Mucosa of stomach (tissue), 1 donor: ENCODE data around the gene ATRN.

Experiments used
- H3K27me3 ChIP-seq: one replicate; pipeline ENCODE4 v1.7.0; 2013; ENCODE audit warnings: mild to moderate bottlenecking, low read length; ENCODE audit not compliant: control insufficient read depth, insufficient read depth
- H3K36me3 ChIP-seq: one replicate; pipeline ENCODE4 v1.7.0; 2013; ENCODE audit warnings: low read length; ENCODE audit not compliant: control insufficient read depth, insufficient read depth
- H3K4me1 ChIP-seq: one replicate; pipeline ENCODE4 v1.7.0; 2013; ENCODE audit warnings: mild to moderate bottlenecking, low read length; ENCODE audit not compliant: control insufficient read depth, insufficient read depth
- H3K4me3 ChIP-seq: one replicate; pipeline ENCODE4 v1.7.0; 2013; ENCODE audit warnings: low read length
- H3K9ac ChIP-seq: one replicate; pipeline ENCODE4 v1.7.0; 2013; ENCODE audit warnings: mild to moderate bottlenecking, low read length, moderate library complexity
- H3K9me3 ChIP-seq: one replicate; pipeline ENCODE4 v1.7.0; 2013; ENCODE audit warnings: mild to moderate bottlenecking, low read length, moderate library complexity; ENCODE audit not compliant: control insufficient read depth
- donor health status: Pancreatic carcinoma.

ATRN gene

GRCh38 chr20:3560162-3560561 lies 89.3 kb downstream of the ATRN start:
- H3K9ac ChIP-seq = no peak overlapping the region
- H3K9me3 ChIP-seq = no peaks in the 10 kb centered on the region
- no peaks in the 10 kb centered on the region for H3K36me3 ChIP-seq
- H3K4me1 ChIP-seq = no peaks in the 10 kb centered on the region
- no peak overlapping the region for H3K4me3 ChIP-seq
- H3K27me3 ChIP-seq = no peaks in the 10 kb centered on the region

GRCh38 chr20:3560578-3560977 lies 89.8 kb downstream of the ATRN start:
- H3K4me3 ChIP-seq = no peak overlapping the region
- no peaks in the 10 kb centered on the region for H3K36me3 ChIP-seq
- no peaks in the 10 kb centered on the region for H3K9me3 ChIP-seq
- H3K4me1 ChIP-seq = no peaks in the 10 kb centered on the region
- no peaks in the 10 kb centered on the region for H3K27me3 ChIP-seq
- H3K9ac ChIP-seq = no peak overlapping the region

- H3K36me3 ChIP-seq = no peaks in the 10 kb centered on the region
- no peaks in the 10 kb centered on the region for H3K4me1 ChIP-seq
- no peak overlapping the region for H3K4me3 ChIP-seq
- H3K9ac ChIP-seq = no peak overlapping the region
- H3K27me3 ChIP-seq = no peaks in the 10 kb centered on the region
- H3K9me3 ChIP-seq = no peaks in the 10 kb centered on the region
Measured at GRCh38 chr20:3563133-3563532, 92.3 kb downstream of the ATRN start.

GRCh38 chr20:3563548-3564177 lies 92.8 kb downstream of the ATRN start:
- no peaks in the 10 kb centered on the region for H3K9me3 ChIP-seq
- no peaks in the 10 kb centered on the region for H3K27me3 ChIP-seq
- H3K4me3 ChIP-seq = no peak overlapping the region
- no peaks in the 10 kb centered on the region for H3K4me1 ChIP-seq
- no peaks in the 10 kb centered on the region for H3K36me3 ChIP-seq
- H3K9ac ChIP-seq = no peak overlapping the region

GRCh38 chr20:3565851-3566250 lies 95.0 kb downstream of the ATRN start:
- H3K4me3 ChIP-seq = no peak overlapping the region
- H3K9me3 ChIP-seq = no peaks in the 10 kb centered on the region
- H3K36me3 ChIP-seq = no peaks in the 10 kb centered on the region
- H3K4me1 ChIP-seq = no peaks in the 10 kb centered on the region
- H3K27me3 ChIP-seq = no peaks in the 10 kb centered on the region
- no peak overlapping the region for H3K9ac ChIP-seq

- no peaks in the 10 kb centered on the region for H3K27me3 ChIP-seq
- no peak overlapping the region for H3K9ac ChIP-seq
- no peaks in the 10 kb centered on the region for H3K36me3 ChIP-seq
Measured at GRCh38 chr20:3572151-3572550, 101.3 kb downstream of the ATRN start.

GRCh38 chr20:3576363-3576762 lies 105.5 kb downstream of the ATRN start:
- Histone ChIP-seq H3K27me3 (no peaks in the 10 kb centered on the region), H3K4me1 (no peaks in the 10 kb centered on the region), H3K36me3 (no peaks in the 10 kb centered on the region), H3K9me3 (no peaks in the 10 kb centered on the region), H3K4me3 (no peak overlapping the region), H3K9ac (no peak overlapping the region)

More at GRCh38 chr20:3572151-3572550, 101.3 kb downstream of the ATRN start:
- Histone ChIP-seq H3K4me3 (no peak overlapping the region), H3K9me3 (no peaks in the 10 kb centered on the region), H3K4me1 (no peaks in the 10 kb centered on the region)

GRCh38 chr20:3577366-3577765 lies 106.5 kb downstream of the ATRN start:
- H3K4me1 ChIP-seq = no peaks in the 10 kb centered on the region
- no peaks in the 10 kb centered on the region for H3K36me3 ChIP-seq
- H3K4me3 ChIP-seq = no peak overlapping the region
- no peak overlapping the region for H3K9ac ChIP-seq
- H3K9me3 ChIP-seq = no peaks in the 10 kb centered on the region
- H3K27me3 ChIP-seq = no peaks in the 10 kb centered on the region

GRCh38 chr20:3580412-3580811 lies 109.6 kb downstream of the ATRN start:
- Histone ChIP-seq H3K9me3 (no peaks in the 10 kb centered on the region), H3K4me3 (no peak overlapping the region), H3K27me3 (no peaks in the 10 kb centered on the region), H3K9ac (no peak overlapping the region), H3K4me1 (no peaks in the 10 kb centered on the region), H3K36me3 (no peaks in the 10 kb centered on the region)

GRCh38 chr20:3583765-3584164 lies 112.9 kb downstream of the ATRN start:
- Histone ChIP-seq H3K9ac (no peak overlapping the region), H3K36me3 (no peaks in the 10 kb centered on the region), H3K4me3 (no peak overlapping the region), H3K27me3 (no peaks in the 10 kb centered on the region), H3K4me1 (no peaks in the 10 kb centered on the region), H3K9me3 (no peaks in the 10 kb centered on the region)

GRCh38 chr20:3586093-3586492 lies 115.3 kb downstream of the ATRN start:
- Histone ChIP-seq H3K4me1 (no peaks in the 10 kb centered on the region), H3K9me3 (no peaks in the 10 kb centered on the region), H3K4me3 (no peak overlapping the region), H3K36me3 (no peaks in the 10 kb centered on the region), H3K9ac (no peak overlapping the region), H3K27me3 (no peaks in the 10 kb centered on the region)

GRCh38 chr20:3590164-3590563 lies 119.3 kb downstream of the ATRN start:
- H3K9me3 ChIP-seq = no peaks in the 10 kb centered on the region
- H3K36me3 ChIP-seq = no peaks in the 10 kb centered on the region
- H3K4me3 ChIP-seq = no peak overlapping the region
- no peaks in the 10 kb centered on the region for H3K27me3 ChIP-seq
- no peak overlapping the region for H3K9ac ChIP-seq
- H3K4me1 ChIP-seq = no peaks in the 10 kb centered on the region

GRCh38 chr20:3592931-3593330 lies 122.1 kb downstream of the ATRN start:
- H3K36me3 ChIP-seq = peaks cover 5% of the 10 kb centered on the region
- no peak overlapping the region for H3K4me3 ChIP-seq
- no peaks in the 10 kb centered on the region for H3K27me3 ChIP-seq
- no peaks in the 10 kb centered on the region for H3K4me1 ChIP-seq
- H3K9ac ChIP-seq = no peak overlapping the region
- H3K9me3 ChIP-seq = no peaks in the 10 kb centered on the region
